Aorta (tissue), 5 donors: Measurements from ENCODE around the gene NUP205. TPM values are rescaled to one million over a fixed set of nuclear protein-coding genes. Genes with fewer than 3 reads are reported as not detected.

Experiments used
- ATAC-seq: fragments of 200-7000 bp; cut with Tn5 transposase; one replicate; pipeline ENCODE4 v1.9.1; 2022; ENCODE audit warnings: moderate library complexity; ENCODE audit not compliant: low FRiP score
- DNase-seq, 2 donors: peaks; one replicate each; pipeline ENCODE4 v3.0.0-alpha.2; 2020
- H3K27ac ChIP-seq, 2 donors: one replicate each; pipeline ENCODE4 v1.5.1; 2013; ENCODE audit warnings: low read length in 2 of 2, mild to moderate bottlenecking in 2 of 2, moderate library complexity in 2 of 2, control low read depth in 1 of 2, inconsistent platforms in 1 of 2, low read depth in 1 of 2
- H3K27me3 ChIP-seq, 2 donors: one replicate each; pipeline ENCODE4 v1.6.1; 2013; ENCODE audit warnings: control low read depth in 1 of 2, low read length in 1 of 2, mild to moderate bottlenecking in 1 of 2, moderate library complexity in 1 of 2; ENCODE audit not compliant: insufficient read depth in 2 of 2, control insufficient read depth in 1 of 2
- H3K36me3 ChIP-seq, 2 donors: one replicate each; pipeline ENCODE4 v1.6.1; 2013; ENCODE audit warnings: control low read depth in 1 of 2, low read length in 1 of 2, mild to moderate bottlenecking in 1 of 2; ENCODE audit not compliant: insufficient read depth in 2 of 2, control insufficient read depth in 1 of 2
- H3K4me1 ChIP-seq, 2 donors: one replicate each; pipeline ENCODE4 v1.6.1; 2013; ENCODE audit warnings: low read length in 2 of 2, control low read depth in 1 of 2, mild to moderate bottlenecking in 1 of 2, moderate library complexity in 1 of 2; ENCODE audit not compliant: insufficient read depth in 2 of 2, control insufficient read depth in 1 of 2
- H3K4me3 ChIP-seq, 2 donors: one replicate each; pipeline ENCODE4 v1.5.1; 2013; ENCODE audit warnings: low read length in 2 of 2, control low read depth in 1 of 2, mild to moderate bottlenecking in 1 of 2
- H3K9me3 ChIP-seq: one replicate; pipeline ENCODE4 v1.6.1; 2013; ENCODE audit warnings: mild to moderate bottlenecking, low read length; ENCODE audit not compliant: control insufficient read depth
- WGBS, 2 donors: extraction: QIAGEN DNeasy Blood & Tissue Kit; methylation state at CpG; one replicate each; pipeline ENCODE4 v1.1.7; 2013; 5-methylcytosine and 5-hydroxymethylcytosine counted together
- intact Hi-C, 2 donors: fragments of 100-400 bp; cut with DNase I; formaldehyde crosslinking; loops; one replicate each; pipeline versions ENCODE4 v1.14.2 to v1.15.0; 2022
- polyA plus RNA-seq, 2 donors: library from polyadenylated mRNA; stranded (reverse); fragments of 200-250 nt; gene quantifications; one replicate each; pipeline ENCODE4 v1.2.3, GENCODE V29; 2013
- total RNA-seq, 2 donors: library from RNA; stranded (reverse); fragmentation: NEBNext Ultra II Directional; extraction: Animal tissue kit (Norgen Biotek cat#: 25700); gene quantifications; one replicate each; pipeline ENCODE4 v1.2.1, GENCODE V29; 2021
- donor health status: healthy with polysubstance abuse.
- donor health status: Bipolar disorder and iron deficiency.
- donor health status: DM: no; HTN: no; CAD: no.
- donor health status: DM: no; HTN: no; CAD: no.
- donor health status: DM: yes; HTN: yes; CAD: no.

NUP205 gene
- total and polyA plus RNA-seq, 4 donors, result 4.9 to 40.9 (median 30.1) TPM

DNA sequence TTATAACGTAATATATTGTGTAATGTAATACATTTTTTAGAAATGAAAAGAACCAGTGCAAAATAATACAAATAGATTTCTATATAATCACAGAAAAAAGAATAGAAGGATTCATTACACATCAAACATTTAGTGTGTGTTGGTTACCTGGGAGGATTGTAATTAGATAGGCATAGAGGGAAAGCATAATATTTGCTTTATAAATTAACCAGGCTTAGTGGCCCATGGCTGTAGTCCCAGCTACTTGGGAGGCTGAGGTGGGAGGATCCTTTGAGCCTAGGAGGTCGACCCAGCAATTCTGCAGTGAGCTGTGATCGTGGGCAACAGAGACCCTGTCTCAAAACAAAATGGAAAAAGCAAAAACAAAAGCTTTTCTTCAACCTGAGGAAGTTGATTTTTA lies 42.9 kb upstream of the NUP205 start:
- ATAC-seq, result no peak
- H3K4me3 ChIP-seq, result no peak overlapping the region
- intact Hi-C loops, result loop anchor here in 1 of 2 donors (5.0 kb wide), 1 partner anchor 42 kb away; the partner anchor contains the start of gene NUP205

GRCh38 chr7:135517060-135517459 lies 40.7 kb upstream of the NUP205 start:
- ATAC-seq, result no peak
- WGBS, 2 donors, result 85% methylated on average over 3 of the region's 3 CpGs

More for the DNA sequence above, 42.9 kb upstream of the NUP205 start:
- no peak for DNase-seq
- H3K27me3 ChIP-seq, result no peaks in the 10 kb centered on the region
- no peak overlapping the region for H3K27ac ChIP-seq
- H3K4me1 ChIP-seq, result no peaks in the 10 kb centered on the region
- 64 to 71% methylated on average over 3 of the region's 3 CpGs for WGBS, 2 donors
- no peaks in the 10 kb centered on the region for H3K9me3 ChIP-seq
- H3K36me3 ChIP-seq, result no peaks in the 10 kb centered on the region

GRCh38 chr7:135518748-135519147 lies 39.0 kb upstream of the NUP205 start:
- no peaks in the 10 kb centered on the region for H3K36me3 ChIP-seq
- no peaks in the 10 kb centered on the region for H3K27me3 ChIP-seq
- peaks cover 2% of the 10 kb centered on the region for H3K9me3 ChIP-seq
- WGBS, 2 donors, result 97% methylated on average over 1 of the region's 1 CpG
- H3K27ac ChIP-seq, result no peak overlapping the region
- intact Hi-C loops, result no loop called here
- no peaks in the 10 kb centered on the region for H3K4me1 ChIP-seq
- ATAC-seq (no peak), DNase-seq (no peak)
- no peak overlapping the region for H3K4me3 ChIP-seq

More at GRCh38 chr7:135517060-135517459, 40.7 kb upstream of the NUP205 start:
- Histone ChIP-seq H3K4me3 (no peak overlapping the region), H3K9me3 (no peaks in the 10 kb centered on the region), H3K27ac (no peak overlapping the region), H3K4me1 (no peaks in the 10 kb centered on the region), H3K27me3 (no peaks in the 10 kb centered on the region), H3K36me3 (no peaks in the 10 kb centered on the region)
- DNase-seq, result no peak
- intact Hi-C loops, result no loop called here

DNA sequence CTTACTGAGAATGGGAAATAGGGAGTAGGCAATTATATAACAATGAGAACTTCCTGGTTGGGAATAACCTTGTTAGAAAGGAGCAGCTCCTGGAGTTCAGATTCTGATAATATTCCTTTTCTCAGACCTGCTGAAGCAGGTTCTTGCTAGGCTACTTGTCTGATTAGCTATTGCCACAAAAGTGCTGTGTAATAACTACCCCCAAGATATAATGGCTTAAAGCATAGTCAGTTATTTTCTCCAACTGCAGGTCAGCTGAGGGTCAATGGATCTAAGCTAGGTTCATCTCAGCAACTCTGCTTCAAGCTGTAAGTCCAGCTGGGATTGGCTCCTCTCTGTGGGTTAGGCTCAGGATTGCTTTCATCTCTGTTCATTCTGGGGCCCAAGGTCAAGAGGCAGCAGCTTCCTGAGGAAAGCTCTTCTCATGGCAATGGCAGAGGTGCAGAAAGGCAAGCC lies 38.5 kb upstream of the NUP205 start:
- intact Hi-C loops, result no loop called here
- Histone ChIP-seq H3K36me3 (no peaks in the 10 kb centered on the region), H3K9me3 (peaks cover 2% of the 10 kb centered on the region), H3K4me1 (no peaks in the 10 kb centered on the region), H3K27ac (no peak overlapping the region), H3K27me3 (no peaks in the 10 kb centered on the region), H3K4me3 (no peak overlapping the region)
- DNase-seq (no peak), ATAC-seq (no peak)

DNA sequence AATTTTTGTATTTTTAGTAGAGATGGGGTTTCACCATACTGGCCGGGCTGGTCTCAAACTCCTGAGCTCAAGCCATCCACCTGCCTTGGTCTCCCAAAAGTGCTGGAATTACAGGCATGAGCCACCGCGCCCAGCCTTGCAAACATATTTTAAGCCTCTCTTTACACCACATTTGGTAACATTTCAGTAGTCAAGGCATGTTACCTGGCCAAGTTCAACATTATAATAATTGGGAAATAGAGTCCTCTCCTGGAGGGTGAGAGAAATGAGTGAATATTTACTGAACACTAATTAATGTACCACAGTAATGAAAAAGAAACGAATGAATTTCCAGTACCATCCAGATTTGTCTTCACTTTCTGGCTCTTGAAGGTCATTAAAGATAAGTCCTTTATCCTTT lies 37.8 kb upstream of the NUP205 start:
- WGBS, 2 donors, result 84 to 86% methylated on average over 4 of the region's 4 CpGs
- Histone ChIP-seq H3K27me3 (no peaks in the 10 kb centered on the region), H3K4me3 (no peak overlapping the region), H3K27ac (no peak overlapping the region), H3K9me3 (peaks cover 2% of the 10 kb centered on the region), H3K4me1 (no peaks in the 10 kb centered on the region), H3K36me3 (no peaks in the 10 kb centered on the region)
- no peak for ATAC-seq
- no peak for DNase-seq
- intact Hi-C loops, result no loop called here

DNA sequence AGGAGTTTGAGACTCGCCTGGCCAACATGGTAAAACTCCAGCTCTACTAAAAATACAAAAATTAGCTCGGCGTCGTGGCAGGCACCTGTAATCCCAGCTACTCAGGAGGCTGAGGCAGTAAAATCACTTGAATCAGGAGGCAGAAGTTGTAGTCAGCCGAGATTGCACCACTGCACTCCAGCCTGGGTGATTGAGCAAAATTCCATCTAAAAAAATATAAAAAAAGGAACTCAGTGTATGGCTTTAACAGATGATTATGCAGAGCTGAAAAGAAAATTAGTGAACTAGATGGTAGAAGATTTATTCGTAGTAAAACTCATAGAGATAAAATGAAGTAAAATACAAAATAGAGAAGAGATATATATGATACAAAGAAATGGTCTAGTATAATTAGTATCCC lies 35.2 kb upstream of the NUP205 start:
- intact Hi-C loops, result no loop called here
- Histone ChIP-seq H3K36me3 (no peaks in the 10 kb centered on the region), H3K4me3 (no peak overlapping the region), H3K27ac (no peak overlapping the region), H3K27me3 (no peaks in the 10 kb centered on the region), H3K9me3 (peaks cover 2% of the 10 kb centered on the region), H3K4me1 (no peaks in the 10 kb centered on the region)
- no peak for ATAC-seq
- WGBS, 2 donors, result 86 to 89% methylated on average over 6 of the region's 6 CpGs
- DNase-seq, result no peak

GRCh38 chr7:135523146-135523545 lies 34.6 kb upstream of the NUP205 start:
- peaks cover 2% of the 10 kb centered on the region for H3K9me3 ChIP-seq
- WGBS, 2 donors, result 95% methylated on average over 1 of the region's 1 CpG
- H3K27me3 ChIP-seq, result no peaks in the 10 kb centered on the region
- H3K4me3 ChIP-seq, result no peak overlapping the region
- H3K4me1 ChIP-seq, result no peaks in the 10 kb centered on the region
- ATAC-seq (no peak), DNase-seq (no peak)
- intact Hi-C loops, result no loop called here
- no peak overlapping the region for H3K27ac ChIP-seq
- no peaks in the 10 kb centered on the region for H3K36me3 ChIP-seq

DNA sequence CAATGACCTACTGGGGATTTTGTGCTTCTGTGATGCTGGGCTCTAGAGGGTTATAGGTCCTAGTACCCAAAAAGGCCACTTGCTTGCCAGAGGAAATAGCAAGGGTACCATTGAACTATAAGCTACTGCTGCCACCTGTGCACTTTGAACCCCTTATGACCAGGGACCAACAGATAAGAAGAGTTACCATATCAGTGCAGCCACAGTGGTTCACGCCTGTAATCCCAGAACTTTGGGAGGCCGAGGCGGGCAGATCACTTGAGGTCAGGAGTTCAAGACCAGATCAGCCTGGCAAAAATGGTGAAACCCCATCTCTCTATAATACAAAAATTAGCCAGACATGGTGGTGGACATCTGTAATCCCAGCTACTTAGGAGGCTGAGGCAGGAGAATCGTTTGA lies 32.3 kb upstream of the NUP205 start:
- Histone ChIP-seq H3K36me3 (no peaks in the 10 kb centered on the region), H3K4me1 (no peaks in the 10 kb centered on the region), H3K9me3 (peaks cover 2% of the 10 kb centered on the region), H3K27me3 (peaks cover 0 to 1% of the 10 kb centered on the region in 2 donors), H3K27ac (no peak overlapping the region), H3K4me3 (no peak overlapping the region)
- ATAC-seq (no peak), DNase-seq (no peak)
- intact Hi-C loops, result no loop called here
- 88 to 94% methylated on average over 4 of the region's 4 CpGs for WGBS, 2 donors

DNA sequence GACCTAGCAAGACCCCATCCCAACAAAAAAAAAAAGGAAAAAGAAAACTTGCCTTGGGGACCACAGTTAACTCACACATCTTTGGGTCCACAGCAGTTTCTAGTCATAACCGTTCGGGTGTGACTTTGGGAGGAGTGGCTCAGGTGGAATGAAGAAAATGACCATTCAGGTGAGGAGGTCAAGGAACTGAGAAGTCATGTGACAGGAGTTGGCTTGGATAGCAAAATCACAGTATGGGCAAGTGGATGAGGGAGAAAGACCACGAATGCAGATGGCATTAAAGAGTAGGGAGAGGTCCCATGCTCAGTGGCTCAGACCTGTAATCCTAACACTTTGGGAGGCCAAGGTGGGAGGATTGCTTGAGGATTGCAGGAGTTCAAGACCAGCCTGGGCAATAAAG lies 30.7 kb upstream of the NUP205 start:
- intact Hi-C loops, result no loop called here

More for the DNA sequence above, 30.7 kb upstream of the NUP205 start:
- no peak overlapping the region for H3K27ac ChIP-seq
- H3K4me1 ChIP-seq, result no peaks in the 10 kb centered on the region
- peaks cover 0 to 1% of the 10 kb centered on the region in 2 donors for H3K27me3 ChIP-seq
- no peaks in the 10 kb centered on the region for H3K36me3 ChIP-seq
- 85 to 90% methylated on average over 3 of the region's 3 CpGs for WGBS, 2 donors
- no peak overlapping the region for H3K4me3 ChIP-seq
- DNase-seq (no peak), ATAC-seq (no peak)
- peaks cover 2% of the 10 kb centered on the region for H3K9me3 ChIP-seq
